ENCODE results near the gene DYRK3. TPM values are rescaled to one million over a fixed set of nuclear protein-coding genes. Genes with fewer than 3 reads are reported as not detected.

DYRK3 gene
- total and polyA plus RNA-seq, 2 of the 13 experiments (the other 11 are each of a cell fraction or from before 2014, with no cell fraction given) = 0.48 to 2.8 TPM

GRCh38 chr1:206609229-206609991 lies 25.9 kb upstream of the DYRK3 start (continued):
- TF ChIP-seq HHEX (CRISPR knock-in tag; IDR thresholded peaks at IDR 0.05) = no peak
- no peak for TF ChIP-seq JDP2 (CRISPR knock-in tag; IDR thresholded peaks at IDR 0.05; ENCODE audit: borderline replicate concordance)
- TF ChIP-seq KDM1A (CRISPR knock-in tag; IDR thresholded peaks at IDR 0.05) = no peak
- no peak for TF ChIP-seq ZNF552 (CRISPR knock-in tag; IDR thresholded peaks at IDR 0.05; ENCODE audit: borderline replicate concordance)
- TF ChIP-seq ZNF331 (CRISPR knock-in tag; IDR thresholded peaks at IDR 0.05) = no peak
- no peak for TF ChIP-seq ZNF878 (CRISPR knock-in tag; IDR thresholded peaks at IDR 0.05)
- TF ChIP-seq RARA (CRISPR knock-in tag; IDR thresholded peaks at IDR 0.05) = no peak
- TF ChIP-seq ZNF225 (CRISPR knock-in tag; IDR thresholded peaks at IDR 0.05) = no peak
- TF ChIP-seq POGZ (CRISPR knock-in tag; IDR thresholded peaks at IDR 0.05) = no peak

GRCh38 chr1:206612129-206612876 lies 23.0 kb upstream of the DYRK3 start, which contains the start of gene EIF2D:
Gene EIF2D (minus strand): TSS chr1:206612465. CDS start chr1:206612342, 123 bp downstream.
- Histone ChIP-seq H4K20me1 (ENCODE audit: insufficient read depth, low read length) (no peaks in the 10 kb centered on the region), H3K79me2 (ENCODE audit: insufficient read depth, low read length) (peaks cover 13% of the 10 kb centered on the region), H3K9ac (ENCODE audit: insufficient read depth, low read depth, low read length) (peak within 1 kb of the TSS; percentile 94), H3K36me3 (replicated peaks in 1 of 2; ENCODE audit: control insufficient read depth in 1 of 2, insufficient read depth in 2 of 2, low read length in 2 of 2) (peaks cover 0 to 20% of the 10 kb centered on the region in 2 experiments; a peak in 3 of 5 replicates), H2AFZ (ENCODE audit: low read length) (peak within 1 kb of the TSS; percentile 79), H3K4me3 (replicated peaks in 1 of 3; ENCODE audit: insufficient read depth in 1 of 3, low read depth in 2 of 3, low read length in 3 of 3) (peak within 1 kb of the TSS; percentile 85 to 88 (median 88)), H3K27ac (ENCODE audit: extremely low read length, insufficient read depth, low read length) (peak within 1 kb of the TSS; percentile 93), H3K9me3 (ENCODE audit: low read length) (no peaks in the 10 kb centered on the region), H3K4me2 (ENCODE audit: low read depth, low read length) (peak within 1 kb of the TSS; percentile 83), H3K27me3 (ENCODE audit: control insufficient read depth in 1 of 2, insufficient read depth in 2 of 2, low read length in 2 of 2) (no peaks in the 10 kb centered on the region), H3K4me1 (ENCODE audit: insufficient read depth, low read length) (peaks cover 10% of the 10 kb centered on the region)
- intact Hi-C loops (cut with micrococcal nuclease; ENCODE audit: unreplicated experiment) = loop anchor here (1.0 to 5.0 kb wide), 2 partner anchors 22 to 70 kb away; partner anchors contain the start of gene MAPKAPK2
- FAIRE-seq (peak; percentile 52), ATAC-seq (peak; percentile 97), DNase-seq (ENCODE audit: low spot score) (peak; percentile 85)
- in situ Hi-C loops (cut with HindIII; ENCODE audit: extremely low pct_ligation_motif_present, low pct_unique_long_range_greater_than_20kb) = no loop called here
- BruUV-seq (replicated peaks) = no TSS peak
- WGBS (ENCODE audit: low lambda C conversion rate) = 16% methylated on average over 24 of the region's 48 CpGs
- CTCF ChIA-PET (ENCODE audit: low intra/inter-chr PET ratio, low total read pairs) = no interaction called here
- POLR2A ChIA-PET = interaction anchor here (0.6 to 2.9 kb wide), 12 partner anchors 8 to 184 kb away, joined by 3 to 19 read pairs (median 4); partner anchors contain the start of genes DYRK3, IKBKE and MAPKAPK2
- TF ChIP-seq SPEN (CRISPR knock-in tag; IDR thresholded peaks at IDR 0.05; ENCODE audit: low read depth) (peak; percentile 99), ZNF354B (CRISPR knock-in tag; IDR thresholded peaks at IDR 0.05) (no peak), ELF3 (CRISPR knock-in tag; IDR thresholded peaks at IDR 0.05) (peak; percentile 88), HNF1B (CRISPR knock-in tag; IDR thresholded peaks at IDR 0.05) (peak; percentile 95), NFATC3 (CRISPR knock-in tag; IDR thresholded peaks at IDR 0.05) (no peak), CBX2 (IDR thresholded peaks at IDR 0.05; ENCODE audit: low read depth, low read length) (no peak), CBX2 (CRISPR knock-in tag; IDR thresholded peaks at IDR 0.05; ENCODE audit: low read depth) (peak; percentile 90; the same call in 1 of the 2 replicates), ZNF672 (CRISPR knock-in tag; IDR thresholded peaks at IDR 0.05) (0 out of 2 replicates have a peak, but pooled peaks have one; percentile 43), ZBTB4 (CRISPR knock-in tag; IDR thresholded peaks at IDR 0.05; ENCODE audit: borderline replicate concordance) (no peak)
